A549 (cell line): ENCODE results near the gene NDUFB10. TPM values are rescaled to one million over a fixed set of nuclear protein-coding genes. Genes with fewer than 3 reads are reported as not detected.

Experiments
- ATAC-seq, 2 experiments: fragments of 200-7000 bp in 1 of 2; fragments of >200 bp in 1 of 2; cut with Nextera tagmentation in 1 of 2; cut with Tn5 transposase in 1 of 2; 3 replicates each; pipeline versions ENCODE4 v1.8.0 to v1.9.1; 2018 to 2020; ENCODE audit warnings: mild to moderate bottlenecking in 1 of 2, moderate library complexity in 1 of 2
- CTCF ChIA-PET: fragments of 300-600 bp; sonication (Branson Sonifier 250); formaldehyde crosslinking; extraction: SDS; loops from one replicate; lab custom pipeline; 2021; ENCODE audit warnings: antibody characterized with exemption, inconsistent platforms; lab: Yijun Ruan, JAX
- POLR2A ChIA-PET: fragments of 350-600 bp; formaldehyde crosslinking; extraction: SDS; loops from one replicate; lab custom pipeline; 2021; ENCODE audit warnings: antibody characterized with exemption, inconsistent platforms; lab: Yijun Ruan, JAX
- DNase-seq, 2 experiments: peaks; one replicate each; pipeline versions ENCODE4 v3.0.0 to v3.0.0-alpha.2; 2011 to 2016; ENCODE audit warnings: low read depth in 1 of 2, low spot score in 1 of 2
- FAIRE-seq: peaks from 2 replicates; lab custom pipeline; 2011; peaks lifted over from hg19 to GRCh38; lab: Jason Lieb, UNC
- H3K27ac ChIP-seq, 2 experiments: fragments of >200 bp; sonication (Bioruptor Twin); formaldehyde crosslinking; 3 replicates each; pipeline ENCODE4 v1.5.1; 2016 to 2017
- H3K4me1 ChIP-seq: fragments of >200 bp; sonication (Bioruptor Twin); formaldehyde crosslinking; 3 replicates; pipeline ENCODE4 v1.6.1; 2016
- H3K4me2 ChIP-seq: fragments of >200 bp; sonication (Bioruptor Twin); formaldehyde crosslinking; 3 replicates; pipeline ENCODE4 v1.6.1; 2016
- H3K4me3 ChIP-seq: fragments of >200 bp; sonication (Bioruptor Twin); formaldehyde crosslinking; 3 replicates; pipeline ENCODE4 v1.5.1; 2016
- H3K9me3 ChIP-seq: fragments of >200 bp; sonication (Bioruptor Twin); formaldehyde crosslinking; 3 replicates; pipeline ENCODE4 v1.6.1; 2016
- ATOH8 ChIP-seq: fragments of 250-450 bp; sonication (Bioruptor Pico); IDR thresholded peaks from 2 replicates; pipeline ENCODE4 v1.5.0; 2020; ENCODE audit warnings: low read depth, mild to moderate bottlenecking, moderate library complexity
- BCL3 ChIP-seq: fragments of >200 bp; sonication (Bioruptor Twin); formaldehyde crosslinking; IDR thresholded peaks from 3 replicates; pipeline ENCODE4 v1.6.1; 2016
- CBX2 ChIP-seq: fragments of 200-600 bp; sonication (generic); IDR thresholded peaks from 2 replicates; pipeline ENCODE4 v1.6.1; 2016; ENCODE audit warnings: low read depth, mild to moderate bottlenecking, borderline replicate concordance
- CBX8 ChIP-seq: fragments of 200-600 bp; sonication (generic); IDR thresholded peaks from 2 replicates; pipeline ENCODE4 v1.6.1; 2016
- CHD4 ChIP-seq: fragments of 200-600 bp; sonication (generic); IDR thresholded peaks from 2 replicates; pipeline ENCODE4 v1.6.1; 2016; ENCODE audit warnings: antibody characterized with exemption, mild to moderate bottlenecking, borderline replicate concordance
- CTCF ChIP-seq: fragments of >200 bp; sonication (Bioruptor Twin); formaldehyde crosslinking; IDR thresholded peaks from 3 replicates; pipeline ENCODE4 v1.5.1; 2016
- EHMT2 ChIP-seq: fragments of 200-600 bp; sonication (generic); IDR thresholded peaks from 2 replicates; pipeline ENCODE4 v1.6.1; 2016; ENCODE audit warnings: antibody characterized with exemption, low read depth, mild to moderate bottlenecking, moderate library complexity
- ESRRA ChIP-seq: fragments of 150-350 bp; IDR thresholded peaks from 2 replicates; pipeline ENCODE4 v1.6.1; 2014; ENCODE audit warnings: mild to moderate bottlenecking, low read length, borderline replicate concordance
- FOSB ChIP-seq: fragments of 250-450 bp; sonication (Bioruptor Pico); IDR thresholded peaks from 2 replicates; pipeline ENCODE4 v1.5.0; 2020; ENCODE audit warnings: mild to moderate bottlenecking, moderate library complexity
- HEYL ChIP-seq: fragments of 250-450 bp; sonication (Bioruptor Pico); IDR thresholded peaks from 2 replicates; pipeline ENCODE4 v1.8.0; 2021; ENCODE audit warnings: mild to moderate bottlenecking, moderate library complexity
- HMGXB4 ChIP-seq: fragments of 250-450 bp; sonication (Bioruptor Pico); IDR thresholded peaks from 2 replicates; pipeline ENCODE4 v1.5.0; 2021; ENCODE audit warnings: mild to moderate bottlenecking, moderate library complexity, borderline replicate concordance
- MAFK ChIP-seq: fragments of 450-650 bp; IDR thresholded peaks from 2 replicates; pipeline ENCODE4 v1.6.1; 2014; ENCODE audit not compliant: partially characterized antibody
- MAX ChIP-seq: IDR thresholded peaks from 2 replicates; pipeline ENCODE4 v1.6.1; 2012
- NPAS2 ChIP-seq: fragments of 250-450 bp; sonication (Bioruptor Pico); IDR thresholded peaks from 2 replicates; pipeline ENCODE4 v1.8.0; 2022; ENCODE audit warnings: mild to moderate bottlenecking, moderate library complexity, borderline replicate concordance
- PBX3 ChIP-seq: IDR thresholded peaks from 2 replicates; pipeline ENCODE4 v1.6.1; 2012
- PHF8 ChIP-seq: fragments of 200-600 bp; sonication (generic); IDR thresholded peaks from 2 replicates; pipeline ENCODE4 v1.6.1; 2016; ENCODE audit warnings: low read depth, mild to moderate bottlenecking, antibody characterized with exemption, moderate library complexity, borderline replicate concordance
- RAD21 ChIP-seq, 2 experiments: fragments of >200 bp in 1 of 2; sonication (Bioruptor Twin) in 1 of 2; formaldehyde crosslinking in 1 of 2; IDR thresholded peaks in 1 of 2; conservative IDR thresholded peaks in 1 of 2; 2 replicates in 1 of 2; 3 replicates in 1 of 2; pipeline ENCODE4 v1.6.1; 2012 to 2018; ENCODE audit warnings: inconsistent platforms in 1 of 2
- RARB ChIP-seq: fragments of 250-450 bp; sonication (Bioruptor Pico); IDR thresholded peaks from 2 replicates; pipeline ENCODE4 v1.8.0; 2021; ENCODE audit warnings: mild to moderate bottlenecking, moderate library complexity
- SMC3 ChIP-seq: fragments of >200 bp; sonication (Bioruptor Twin); formaldehyde crosslinking; IDR thresholded peaks from 3 replicates; pipeline ENCODE4 v1.6.1; 2018; ENCODE audit warnings: inconsistent platforms
- TFCP2L1 ChIP-seq: fragments of 250-450 bp; sonication (Bioruptor Pico); IDR thresholded peaks from 2 replicates; pipeline ENCODE4 v1.5.0; 2021; ENCODE audit warnings: mild to moderate bottlenecking
- ZFP36 ChIP-seq: fragments of 450-650 bp; IDR thresholded peaks from 2 replicates; pipeline ENCODE4 v1.6.1; 2014; ENCODE audit warnings: borderline replicate concordance; ENCODE audit not compliant: partially characterized antibody
- ZSCAN20 ChIP-seq: fragments of 250-450 bp; sonication (Bioruptor Pico); IDR thresholded peaks from 2 replicates; pipeline ENCODE4 v1.8.0; 2022; ENCODE audit warnings: mild to moderate bottlenecking, moderate library complexity
- WGBS: methylation state at CpG from one replicate; pipeline ENCODE4 v1.1.6; 2017; ENCODE audit errors: missing lambda C conversion rate; 5-methylcytosine and 5-hydroxymethylcytosine counted together
- polyA plus RNA-seq, 4 experiments: library from polyadenylated mRNA; depleted of rRNA in 3 of 4; stranded (reverse); fragments of >200 nt; fragmentation: RNase III in 1 of 4; extraction: RNeasy Plus Mini Kit Qiagen cat#74134 plus additional on column Dnase treatment in 1 of 4; gene quantifications; 2 replicates in 3 of 4; 3 replicates in 1 of 4; pipeline ENCODE4 v1.2.3, GENCODE V29; 2011 to 2017

The NDUFB10 gene
- polyA plus RNA-seq, 2 of the 4 experiments (the other 2 are of a cell fraction), result 198 to 389 TPM

- DNase-seq, result no peak
- WGBS, result 82% methylated on average over 8 of the region's 8 CpGs
- peaks cover 45% of the 10 kb centered on the region for H3K4me1 ChIP-seq
- ChIA-PET POLR2A (interaction anchor here (1.6 kb wide), 1 partner anchor 96 kb away, joined by 4 read pairs; the partner anchor contains the start of genes FAHD1 and HAGH), CTCF (interaction anchor here (1.1 to 2.3 kb wide), 3 partner anchors 19 to 140 kb away, joined by 3 to 10 read pairs (median 4); partner anchors contain the start of genes NUBP2 and SPSB3)
- H3K27ac ChIP-seq, result peak overlapping the region in 1 of 2 experiments; percentile 88; a peak in 3 of 6 replicates
- ATAC-seq, result no peak
- no peak for TF ChIP-seq PBX3
- no peak for TF ChIP-seq CHD4
- no peak for TF ChIP-seq ZFP36
- TF ChIP-seq PHF8, result no peak
- no peak for TF ChIP-seq EHMT2
- TF ChIP-seq TFCP2L1, result no peak
- no peak for TF ChIP-seq RARB (CRISPR knock-in tag)
- no peak for TF ChIP-seq ESRRA
- TF ChIP-seq NPAS2, result no peak
- TF ChIP-seq FOSB, result no peak
- no peak for TF ChIP-seq HMGXB4 (CRISPR knock-in tag)
- TF ChIP-seq MAX, result no peak
- TF ChIP-seq ZSCAN20 (CRISPR knock-in tag), result no peak
- no peak for TF ChIP-seq ATOH8 (CRISPR knock-in tag)
- TF ChIP-seq RAD21 (conservative IDR thresholded peaks at IDR 0.05 in 1 of 2, IDR thresholded peaks at IDR 0.05 in 1 of 2), result no peak
- TF ChIP-seq MAFK, result no peak
- TF ChIP-seq CBX8, result no peak
- TF ChIP-seq HEYL (CRISPR knock-in tag), result no peak
- TF ChIP-seq CBX2, result no peak
- no peaks in the 10 kb centered on the region for H3K9me3 ChIP-seq
- FAIRE-seq, result no peak
- H3K4me3 ChIP-seq, result no peak overlapping the region
- H3K4me2 ChIP-seq, result no peak overlapping the region
Measured at GRCh38 chr16:1922357-1922756, 37.0 kb upstream of the NDUFB10 start.

GRCh38 chr16:1923299-1924034 lies 35.9 kb upstream of the NDUFB10 start:
- Histone ChIP-seq H3K4me1 (peaks cover 48% of the 10 kb centered on the region), H3K27ac (peak overlapping the region; percentile 76 to 88), H3K4me3 (no peak overlapping the region), H3K4me2 (peak overlapping the region; percentile 70), H3K9me3 (no peaks in the 10 kb centered on the region)
- POLR2A ChIA-PET, result interaction anchor here (1.6 kb wide), 1 partner anchor 97 kb away, joined by 4 read pairs; the partner anchor contains the start of genes FAHD1 and HAGH
- CTCF ChIA-PET, result interaction anchor here (0.5 to 2.4 kb wide), 22 partner anchors 8 to 141 kb away, joined by 3 to 15 read pairs (median 4); partner anchors contain the start of genes MEIOB, MSRB1, NUBP2 and SPSB3
- TF ChIP-seq RAD21 (conservative IDR thresholded peaks at IDR 0.05 in 1 of 2, IDR thresholded peaks at IDR 0.05 in 1 of 2) (peak; percentile 14 to 26; a peak in 1 of 5 replicates), BCL3 (no peak), CTCF (peak; percentile 45), SMC3 (peak; percentile 35; the same call in 2 of the 3 replicates)
- FAIRE-seq (no peak), ATAC-seq (peak; percentile 75 to 90), DNase-seq (peak; percentile 72 to 88)
- WGBS, result 19% methylated on average over 21 of the region's 24 CpGs
